Glutamatergic neuron (in vitro differentiated cells): Measurements from ENCODE around the gene CAPG. TPM values are rescaled to one million over a fixed set of nuclear protein-coding genes. Genes with fewer than 3 reads are reported as not detected.

Experiments used
- DNase-seq: peaks from one replicate; pipeline ENCODE4 v3.0.0; 2022
- H3K27ac Mint-ChIP-seq: one replicate; pipeline ENCODE4 v1.8.0; 2020; ENCODE audit warnings: mild to moderate bottlenecking, mixed read lengths, inconsistent platforms; ENCODE audit not compliant: unreplicated experiment
- H3K27me3 Mint-ChIP-seq: one replicate; pipeline ENCODE4 v1.8.0; 2020; ENCODE audit warnings: mild to moderate bottlenecking, moderate library complexity, mixed read lengths, inconsistent platforms; ENCODE audit not compliant: unreplicated experiment
- H3K36me3 Mint-ChIP-seq: one replicate; pipeline ENCODE4 v1.8.0; 2020; ENCODE audit warnings: mild to moderate bottlenecking, mixed read lengths, inconsistent platforms; ENCODE audit not compliant: unreplicated experiment
- H3K4me1 Mint-ChIP-seq: one replicate; pipeline ENCODE4 v1.8.0; 2020; ENCODE audit warnings: mild to moderate bottlenecking, low read depth, mixed read lengths, inconsistent platforms; ENCODE audit not compliant: unreplicated experiment
- H3K4me3 Mint-ChIP-seq: one replicate; pipeline ENCODE4 v1.8.0; 2020; ENCODE audit warnings: mild to moderate bottlenecking, mixed read lengths, inconsistent platforms; ENCODE audit not compliant: unreplicated experiment
- H3K9me3 Mint-ChIP-seq: one replicate; pipeline ENCODE4 v1.8.0; 2020; ENCODE audit warnings: mild to moderate bottlenecking, moderate library complexity, mixed read lengths, inconsistent platforms; ENCODE audit not compliant: unreplicated experiment
- total RNA-seq: library from RNA; stranded (reverse); fragmentation: NEBNext Ultra II Directional; extraction: Animal tissue kit (Norgen Biotek cat#: 25700); gene quantifications from one replicate; pipeline ENCODE4 v1.2.1, GENCODE V29; 2021; ENCODE audit not compliant: unreplicated experiment
- TF ChIP-seq, protein P1 (sequence below): fragments of 200-600 bp; sonication (generic); IDR thresholded peaks from one replicate; pipeline ENCODE4 v1.5.0; 2021; ENCODE audit not compliant: partially characterized antibody, unreplicated experiment

The CAPG gene
- total RNA-seq, 1 donor from 2014 or later, result 15.5 TPM

DNA sequence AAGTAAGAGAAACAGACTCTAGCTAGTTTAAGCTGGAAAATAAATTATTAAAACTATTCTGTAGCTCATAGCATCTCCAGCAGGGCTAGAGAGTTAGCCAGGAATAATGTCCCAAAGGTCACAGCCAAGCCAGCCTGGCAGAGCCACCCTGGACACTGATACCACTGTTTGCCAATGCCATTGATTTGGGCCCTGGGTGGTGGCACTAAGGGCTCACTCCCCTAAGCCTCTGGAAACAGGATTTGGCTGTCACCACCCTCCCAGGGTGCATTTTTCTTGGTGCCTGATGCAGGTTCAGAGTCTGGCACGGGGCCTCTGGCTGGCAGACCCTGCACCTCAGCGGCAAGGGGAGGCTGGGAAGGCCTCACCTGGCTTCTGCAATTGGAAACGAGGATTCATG is 15.4 kb upstream of the CAPG start:
- TF ChIP-seq, protein P1, sequence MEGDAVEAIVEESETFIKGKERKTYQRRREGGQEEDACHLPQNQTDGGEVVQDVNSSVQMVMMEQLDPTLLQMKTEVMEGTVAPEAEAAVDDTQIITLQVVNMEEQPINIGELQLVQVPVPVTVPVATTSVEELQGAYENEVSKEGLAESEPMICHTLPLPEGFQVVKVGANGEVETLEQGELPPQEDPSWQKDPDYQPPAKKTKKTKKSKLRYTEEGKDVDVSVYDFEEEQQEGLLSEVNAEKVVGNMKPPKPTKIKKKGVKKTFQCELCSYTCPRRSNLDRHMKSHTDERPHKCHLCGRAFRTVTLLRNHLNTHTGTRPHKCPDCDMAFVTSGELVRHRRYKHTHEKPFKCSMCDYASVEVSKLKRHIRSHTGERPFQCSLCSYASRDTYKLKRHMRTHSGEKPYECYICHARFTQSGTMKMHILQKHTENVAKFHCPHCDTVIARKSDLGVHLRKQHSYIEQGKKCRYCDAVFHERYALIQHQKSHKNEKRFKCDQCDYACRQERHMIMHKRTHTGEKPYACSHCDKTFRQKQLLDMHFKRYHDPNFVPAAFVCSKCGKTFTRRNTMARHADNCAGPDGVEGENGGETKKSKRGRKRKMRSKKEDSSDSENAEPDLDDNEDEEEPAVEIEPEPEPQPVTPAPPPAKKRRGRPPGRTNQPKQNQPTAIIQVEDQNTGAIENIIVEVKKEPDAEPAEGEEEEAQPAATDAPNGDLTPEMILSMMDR, result no peak
- Mint-ChIP-seq H3K4me1 (peaks cover 42% of the 10 kb centered on the region), H3K27me3 (peaks cover 22% of the 10 kb centered on the region), H3K36me3 (no peaks in the 10 kb centered on the region), H3K9me3 (peaks cover 19% of the 10 kb centered on the region), H3K27ac (no peak overlapping the region), H3K4me3 (no peak overlapping the region)
- DNase-seq, result no peak

DNA sequence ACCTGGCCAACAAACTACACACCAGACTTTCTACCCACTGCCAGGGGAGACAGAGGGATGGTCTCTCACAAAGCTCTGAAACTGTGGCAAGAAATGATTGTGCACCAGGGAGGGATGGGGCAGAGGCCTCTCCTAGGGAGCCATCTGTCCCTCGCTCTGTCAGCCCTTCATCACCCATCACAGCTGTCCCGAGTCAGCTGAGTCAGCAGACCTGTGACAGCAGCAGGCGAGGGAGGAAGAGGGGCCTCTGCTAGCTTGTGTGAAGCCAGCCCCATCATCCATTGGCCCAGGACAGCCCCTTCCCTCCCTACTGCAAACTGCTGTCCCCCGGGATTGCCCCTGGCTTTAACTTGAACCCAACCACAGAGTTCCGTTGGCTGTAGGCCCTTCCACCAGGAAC is 13.4 kb upstream of the CAPG start:
- TF ChIP-seq, protein P1, result no peak
- H3K27ac Mint-ChIP-seq, result peak overlapping the region; percentile 88
- H3K27me3 Mint-ChIP-seq, result peaks cover 21% of the 10 kb centered on the region

DNA sequence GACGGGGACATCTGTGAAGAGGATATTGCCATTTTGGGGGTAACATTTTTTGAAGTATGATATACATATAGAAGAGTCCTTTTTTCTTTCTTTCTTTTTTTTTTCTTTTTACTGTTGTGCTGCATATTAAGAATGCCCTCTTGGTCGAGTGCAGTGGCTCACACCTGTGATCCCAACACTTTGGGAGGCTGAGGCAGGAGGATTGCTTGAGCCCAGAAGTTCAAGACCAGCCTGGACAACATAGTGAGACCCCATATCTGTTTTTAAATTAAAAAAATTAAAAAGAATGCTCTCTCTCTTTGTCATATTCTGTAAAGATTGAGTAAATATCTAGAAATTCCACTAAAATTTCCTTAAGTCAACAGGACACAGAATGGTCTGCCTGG is 11.9 kb upstream of the CAPG start:
- Mint-ChIP-seq H3K9me3 (peaks cover 19% of the 10 kb centered on the region), H3K4me3 (peak overlapping the region; percentile 0), H3K27ac (peak overlapping the region; percentile 99), H3K36me3 (no peaks in the 10 kb centered on the region), H3K27me3 (peaks cover 17% of the 10 kb centered on the region), H3K4me1 (peaks cover 42% of the 10 kb centered on the region)
- no peak for DNase-seq
- TF ChIP-seq, protein P1, result no peak

More for the DNA sequence above, 13.4 kb upstream of the CAPG start:
- DNase-seq, result peak; percentile 77
- Mint-ChIP-seq H3K4me1 (peaks cover 45% of the 10 kb centered on the region), H3K36me3 (no peaks in the 10 kb centered on the region), H3K9me3 (peaks cover 19% of the 10 kb centered on the region), H3K4me3 (peak overlapping the region; percentile 12)

DNA sequence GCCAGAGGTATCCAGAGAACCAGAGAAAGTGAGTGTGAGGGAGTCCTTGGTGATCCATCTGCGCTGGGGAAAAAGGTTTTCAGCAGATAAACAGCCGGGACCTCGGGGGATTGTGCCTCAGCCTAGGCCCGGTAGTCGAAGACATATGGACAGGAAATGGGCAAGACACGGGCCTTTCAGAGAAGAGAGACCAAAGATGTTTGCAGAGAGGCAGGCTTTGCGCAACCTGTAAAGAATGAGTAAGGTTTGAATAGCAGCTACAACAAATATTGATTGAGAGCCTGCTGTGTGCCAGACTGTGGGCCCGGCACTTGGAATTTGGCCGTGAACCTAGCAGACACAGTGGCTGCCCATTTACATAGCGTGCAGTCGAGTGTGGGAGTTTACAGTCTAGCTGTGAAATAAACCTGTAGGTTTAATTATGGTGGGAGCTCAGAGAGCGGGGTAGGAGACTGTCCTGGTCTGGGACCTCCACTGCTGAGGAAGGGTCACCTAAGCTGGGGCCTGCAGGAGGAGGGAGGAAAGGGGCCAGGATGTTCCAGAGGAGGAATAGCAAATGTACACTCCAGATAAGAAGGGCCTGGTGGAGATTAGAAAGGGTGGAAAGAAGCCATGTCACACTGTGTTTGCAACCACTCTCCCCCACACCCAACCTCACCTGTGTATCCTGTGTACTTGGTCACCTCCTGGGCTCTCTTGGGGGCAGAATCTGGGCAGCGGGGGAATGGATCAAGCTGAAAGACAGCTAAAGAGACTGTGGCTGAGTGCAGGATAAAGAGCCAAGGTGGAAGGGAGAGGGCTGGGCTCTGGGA is 11.3 kb upstream of the CAPG start:
- TF ChIP-seq, protein P1, result no peak
- Mint-ChIP-seq H3K9me3 (peaks cover 19% of the 10 kb centered on the region), H3K27me3 (peaks cover 17% of the 10 kb centered on the region), H3K36me3 (no peaks in the 10 kb centered on the region), H3K4me1 (peaks cover 42% of the 10 kb centered on the region), H3K4me3 (peak overlapping the region; percentile 78), H3K27ac (peak overlapping the region; percentile 99)
- no peak for DNase-seq

DNA sequence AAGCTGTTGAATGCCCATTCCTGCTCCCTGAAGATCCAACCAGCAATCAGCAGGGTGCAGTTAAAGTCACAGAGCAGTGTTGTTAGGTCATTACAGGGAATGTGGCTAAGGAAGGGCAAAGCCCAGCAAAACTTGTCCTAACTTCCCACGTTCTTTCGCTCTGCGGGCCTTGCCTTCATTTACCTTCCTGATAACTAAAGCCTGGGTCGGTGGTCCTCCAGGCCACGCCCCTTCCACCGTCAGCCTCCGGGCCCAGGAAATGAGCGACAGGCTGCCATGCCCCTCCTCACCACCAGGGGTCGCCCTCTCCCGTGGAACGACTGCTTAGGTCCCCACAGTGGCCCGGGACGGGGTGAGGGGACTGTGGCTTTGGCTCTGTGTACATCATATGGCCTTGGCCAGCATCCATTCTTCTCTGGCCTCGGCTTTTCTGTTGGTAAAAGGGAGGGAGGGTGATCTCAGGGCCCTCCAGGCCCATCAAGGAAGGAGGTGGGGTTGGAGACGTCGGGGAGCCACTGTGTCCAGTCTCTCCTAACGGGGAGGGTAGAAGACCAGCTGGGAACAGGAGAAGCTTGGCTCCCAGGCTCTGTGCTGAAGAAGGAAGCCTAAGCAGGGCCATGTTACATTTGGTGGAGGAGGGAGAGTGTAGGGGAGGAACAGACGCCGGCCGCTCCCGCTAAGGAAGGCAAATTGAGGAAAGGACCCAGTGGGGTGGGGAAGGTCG is 10.5 kb upstream of the CAPG start:
- Mint-ChIP-seq H3K36me3 (no peaks in the 10 kb centered on the region), H3K4me1 (peaks cover 37% of the 10 kb centered on the region), H3K27ac (peak overlapping the region; percentile 99), H3K4me3 (peak overlapping the region; percentile 78), H3K9me3 (peaks cover 19% of the 10 kb centered on the region), H3K27me3 (peaks cover 15% of the 10 kb centered on the region)
- peak; percentile 96 for DNase-seq
- TF ChIP-seq, protein P1, result peak; percentile 100
